Retinal pigment epithelial cell (primary cell): ENCODE measurements around the gene TBC1D13.
"Not testable (repeated sequence)": the region's sequence is repeated elsewhere in the genome, so short reads cannot be mapped to it uniquely, and the experiment has no call there.

Experiments used
- DNase-seq: peaks from one replicate; pipeline ENCODE4 v3.0.0-alpha.2; 2010; ENCODE audit warnings: low read depth
- H3K4me3 ChIP-seq: 2 replicates; pipeline ENCODE4 v1.5.1; 2011; ENCODE audit warnings: mild to moderate bottlenecking, low read length, control low read depth, moderate library complexity
- TF ChIP-seq, protein P1 (sequence below): conservative IDR thresholded peaks from 2 replicates; pipeline ENCODE4 v1.5.1; 2011; ENCODE audit warnings: low read depth, low read length, control low read depth, inconsistent platforms

TBC1D13 gene

DNA sequence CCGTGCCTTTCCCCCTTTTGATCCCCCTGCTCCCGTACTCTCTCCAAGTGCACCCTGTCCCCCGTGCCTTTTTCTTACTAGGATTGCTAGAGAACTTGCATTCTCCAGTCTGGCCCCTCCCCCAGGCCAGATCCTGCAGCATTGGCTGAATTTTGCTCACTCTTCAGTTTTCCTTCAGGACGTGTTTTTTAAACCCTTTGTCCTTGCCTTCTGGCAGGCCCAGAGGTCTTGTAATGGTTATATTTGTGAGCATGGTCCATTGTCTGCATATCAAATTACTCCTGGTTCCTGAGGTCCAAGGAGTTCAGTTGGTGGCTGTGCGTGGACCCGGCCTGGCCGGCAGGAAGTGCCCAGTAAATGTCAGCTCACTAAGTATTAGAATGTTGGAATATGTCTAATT is 606 bp downstream of the TBC1D13 start:
- H3K4me3 ChIP-seq: peak overlapping the region; percentile 92
- TF ChIP-seq, protein P1, sequence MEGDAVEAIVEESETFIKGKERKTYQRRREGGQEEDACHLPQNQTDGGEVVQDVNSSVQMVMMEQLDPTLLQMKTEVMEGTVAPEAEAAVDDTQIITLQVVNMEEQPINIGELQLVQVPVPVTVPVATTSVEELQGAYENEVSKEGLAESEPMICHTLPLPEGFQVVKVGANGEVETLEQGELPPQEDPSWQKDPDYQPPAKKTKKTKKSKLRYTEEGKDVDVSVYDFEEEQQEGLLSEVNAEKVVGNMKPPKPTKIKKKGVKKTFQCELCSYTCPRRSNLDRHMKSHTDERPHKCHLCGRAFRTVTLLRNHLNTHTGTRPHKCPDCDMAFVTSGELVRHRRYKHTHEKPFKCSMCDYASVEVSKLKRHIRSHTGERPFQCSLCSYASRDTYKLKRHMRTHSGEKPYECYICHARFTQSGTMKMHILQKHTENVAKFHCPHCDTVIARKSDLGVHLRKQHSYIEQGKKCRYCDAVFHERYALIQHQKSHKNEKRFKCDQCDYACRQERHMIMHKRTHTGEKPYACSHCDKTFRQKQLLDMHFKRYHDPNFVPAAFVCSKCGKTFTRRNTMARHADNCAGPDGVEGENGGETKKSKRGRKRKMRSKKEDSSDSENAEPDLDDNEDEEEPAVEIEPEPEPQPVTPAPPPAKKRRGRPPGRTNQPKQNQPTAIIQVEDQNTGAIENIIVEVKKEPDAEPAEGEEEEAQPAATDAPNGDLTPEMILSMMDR: no peak
- no peak for DNase-seq

DNA sequence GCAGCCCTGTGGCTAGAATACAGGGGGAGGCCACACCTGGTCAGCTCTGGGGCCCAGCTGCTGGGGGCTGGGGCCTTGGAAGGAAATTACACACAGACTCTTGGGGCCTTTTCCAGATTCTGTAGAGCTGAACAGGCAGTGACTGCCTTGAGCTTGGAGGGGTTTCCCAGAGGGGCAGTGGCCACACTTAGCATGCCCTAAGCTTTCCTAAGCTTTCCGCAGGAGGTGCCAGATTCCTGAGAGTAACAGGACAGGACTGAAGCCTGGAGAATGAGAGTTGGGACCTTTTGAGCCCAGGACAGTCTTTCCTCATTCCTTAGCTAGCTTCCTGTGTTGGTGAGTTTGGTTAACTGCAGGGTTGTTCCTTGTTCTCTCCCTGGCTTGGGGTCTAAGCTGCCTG is 1.4 kb downstream of the TBC1D13 start:
- no peak for DNase-seq
- H3K4me3 ChIP-seq: no peak overlapping the region
- TF ChIP-seq, protein P1: no peak

DNA sequence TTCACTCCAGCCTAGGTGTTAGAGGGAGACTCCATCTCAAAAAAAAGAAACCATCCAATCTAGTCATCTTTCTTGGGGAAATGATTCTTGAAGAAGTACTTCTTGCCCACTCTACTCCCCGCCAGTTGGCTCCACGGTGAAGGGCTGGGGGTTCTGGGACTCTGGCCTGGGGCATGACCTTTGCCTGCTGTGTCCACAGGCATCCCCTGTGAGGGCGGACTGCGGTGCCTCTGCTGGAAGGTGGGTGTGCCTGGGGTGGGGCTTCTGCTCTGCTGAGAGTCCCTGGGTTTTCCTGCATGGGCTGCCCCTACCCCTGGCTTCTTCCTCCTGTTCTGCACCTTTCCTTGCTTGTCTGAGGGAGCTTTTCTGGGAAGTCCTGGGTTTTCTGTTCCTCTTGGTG is 3.5 kb downstream of the TBC1D13 start:
- no peak for DNase-seq
- TF ChIP-seq, protein P1: no peak
- no peak overlapping the region for H3K4me3 ChIP-seq

DNA sequence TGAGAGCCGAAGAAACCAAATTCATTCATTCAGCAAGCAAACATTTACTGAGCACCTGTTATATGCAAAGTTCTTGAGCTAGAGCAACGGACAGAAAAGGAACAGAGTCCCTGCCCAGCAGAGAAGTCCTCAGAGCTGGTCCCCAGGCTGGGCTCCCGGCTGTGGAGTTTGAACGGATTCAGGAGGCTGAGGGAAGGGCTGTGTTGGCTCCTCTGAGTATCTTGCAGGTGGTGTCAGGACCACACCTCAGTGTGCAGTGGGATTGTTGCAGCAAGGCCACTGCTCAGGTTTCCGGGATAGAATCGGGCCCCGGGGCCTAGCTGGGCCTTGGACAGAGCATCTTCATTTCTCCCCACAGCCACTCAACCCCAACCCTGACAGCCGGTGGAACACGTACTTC is 5.1 kb downstream of the TBC1D13 start:
- TF ChIP-seq, protein P1: no peak
- no peak for DNase-seq

DNA sequence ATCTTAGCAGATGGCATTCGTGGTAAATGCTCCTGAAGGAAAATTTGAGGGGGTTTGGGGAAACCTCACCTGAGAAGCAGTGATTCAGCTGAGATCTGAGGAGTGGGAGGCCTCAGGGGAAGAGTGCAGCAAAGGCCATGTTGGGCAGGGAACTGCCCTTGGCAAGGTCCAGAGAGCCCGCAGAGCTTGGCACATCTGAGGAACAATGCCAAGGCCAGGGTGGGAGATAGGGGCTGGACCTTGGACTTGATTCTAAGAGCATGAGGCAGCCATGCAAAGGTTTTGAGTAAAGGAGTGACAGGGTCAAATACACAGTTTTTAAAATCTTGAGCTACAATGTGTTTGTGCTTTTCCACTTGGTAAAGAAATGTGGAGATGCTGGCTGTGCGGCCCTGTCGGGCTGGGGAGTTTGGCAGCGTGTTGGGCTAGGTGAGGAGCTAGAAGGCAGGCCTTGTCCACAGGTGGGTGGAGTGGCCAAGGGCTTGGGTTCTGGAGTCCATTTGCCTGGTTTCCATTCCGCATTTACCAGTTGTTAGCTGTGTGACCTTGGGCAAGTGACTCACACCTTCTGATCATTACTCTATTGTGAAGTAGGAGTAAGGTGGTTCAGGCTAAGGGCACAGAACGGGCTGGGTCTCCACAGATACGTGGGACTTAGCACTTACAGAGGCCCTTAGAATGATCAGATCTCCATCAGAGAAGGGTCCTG is 6.1 kb downstream of the TBC1D13 start:
- DNase-seq: no peak
- TF ChIP-seq, protein P1: no peak
- no peak overlapping the region for H3K4me3 ChIP-seq

More for the DNA sequence above, 5.1 kb downstream of the TBC1D13 start:
- H3K4me3 ChIP-seq: no peak overlapping the region

DNA sequence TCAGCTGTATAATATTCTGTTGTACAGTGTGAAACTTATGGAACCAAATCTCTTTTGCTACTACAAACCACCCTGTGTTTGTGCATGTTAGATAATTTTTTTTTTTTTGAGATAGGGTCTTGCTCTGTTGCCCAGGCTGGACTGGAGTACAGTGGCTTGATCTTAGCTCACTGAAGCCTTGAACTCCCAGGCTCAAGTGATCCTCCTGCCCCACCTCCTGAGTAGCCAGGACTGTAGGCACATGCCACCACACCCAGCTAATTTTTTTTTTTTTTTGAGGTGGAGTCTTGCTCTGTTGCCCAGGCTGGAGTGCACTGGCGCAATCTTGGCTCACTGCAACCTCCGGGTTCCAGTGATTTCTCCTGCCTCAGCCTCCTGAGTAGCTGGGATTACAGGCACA is 7.9 kb downstream of the TBC1D13 start:
- DNase-seq, H3K4me3 ChIP-seq: not testable (repeated sequence)

DNA sequence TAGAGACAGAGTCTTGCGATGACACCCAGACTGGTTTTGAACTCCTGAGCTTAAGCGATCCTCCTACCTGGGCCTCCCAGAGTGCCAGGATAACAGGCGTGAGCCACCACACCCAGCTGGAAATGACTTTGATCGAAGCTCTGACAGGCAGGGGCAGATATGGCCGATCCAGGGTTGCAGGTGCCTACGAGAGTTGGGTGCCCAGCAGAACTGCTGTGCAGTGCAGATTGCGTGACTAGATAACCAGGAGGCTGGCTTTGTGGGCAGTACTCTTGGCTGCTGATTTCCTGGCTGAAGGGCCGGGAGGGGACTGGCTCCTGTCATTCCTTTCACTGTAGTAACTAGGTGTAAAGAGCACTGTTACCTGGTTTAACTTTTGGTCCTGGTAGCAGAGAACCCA is 11.8 kb downstream of the TBC1D13 start:
- TF ChIP-seq, protein P1: no peak
- no peak for DNase-seq

More for the DNA sequence above, 11.8 kb downstream of the TBC1D13 start:
- no peak overlapping the region for H3K4me3 ChIP-seq
